HG03159 (cell line): ENCODE data around the gene KRTAP5-11.
"Not testable (repeated sequence)": the region's sequence is repeated elsewhere in the genome, so short reads cannot be mapped to it uniquely, and the experiment has no call there.

Experiments
- ATAC-seq: cut with Tn5 transposase; IDR thresholded peaks from one replicate; pipeline ENCODE4 v1.9.1; 2021; ENCODE audit warnings: mild to moderate bottlenecking, moderate library complexity; ENCODE audit not compliant: unreplicated experiment

KRTAP5-11 gene

GRCh38 chr11:71534711-71535608, 47.7 kb downstream of the KRTAP5-11 start:
- not testable (repeated sequence) for ATAC-seq

DNA sequence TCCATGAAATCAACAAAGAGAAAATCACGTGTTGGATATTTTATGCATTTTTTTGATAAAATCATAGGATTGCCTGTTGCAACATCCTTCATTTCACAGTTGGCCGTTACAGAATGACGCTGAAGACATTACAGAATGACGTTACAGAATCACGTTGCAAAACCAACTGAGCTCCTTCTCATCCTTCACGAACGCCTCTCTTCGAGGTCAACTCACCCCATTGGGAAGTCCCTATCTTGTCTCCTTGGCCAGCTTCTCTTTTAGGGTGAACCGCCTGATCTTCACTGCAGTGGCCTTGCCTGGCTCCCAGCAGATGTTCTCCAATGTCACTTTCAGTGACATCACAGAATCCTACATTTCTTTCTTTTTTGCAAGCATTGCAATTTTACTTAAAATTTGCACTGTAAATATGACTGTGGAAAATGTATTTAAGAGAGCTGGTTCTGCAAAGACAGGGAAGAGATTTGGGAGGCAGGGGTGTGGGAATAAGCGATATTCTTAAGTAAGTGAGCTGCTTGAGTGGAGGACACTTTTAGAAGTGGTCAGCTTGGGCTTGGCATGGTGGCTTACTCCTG, 50.6 kb downstream of the KRTAP5-11 start:
- no peak for ATAC-seq
